Daoy (cell line): ENCODE results near the gene CYTL1. TPM values are rescaled to one million over a fixed set of nuclear protein-coding genes. Genes with fewer than 3 reads are reported as not detected.
A peak's percentile ranks its signal among the peaks of the same experiment; 100 is the strongest.
"Not testable (repeated sequence)": the region's sequence is repeated elsewhere in the genome, so short reads cannot be mapped to it uniquely, and the experiment has no call there.

Source experiments
- DNase-seq: peaks from one replicate; pipeline ENCODE4 v3.0.0-alpha.2; 2015; ENCODE audit warnings: low read depth
- total RNA-seq: library from RNA; depleted of rRNA; stranded (reverse); fragments of >200 nt; shearing (Covaris generic); gene quantifications from 2 replicates; pipeline ENCODE4 v1.2.3, GENCODE V29; 2014; rRNA removed

The CYTL1 gene
- total RNA-seq: 15.8 and 22.1 TPM in 2 replicates

- DNase-seq: peak; percentile 63
Observed at GRCh38 chr4:5019274-5019673, at the start of gene CYTL1. Gene CYTL1, minus strand, starts transcription at chr4:5019458. Its CDS starts 13 bp downstream, at chr4:5019445.

DNA sequence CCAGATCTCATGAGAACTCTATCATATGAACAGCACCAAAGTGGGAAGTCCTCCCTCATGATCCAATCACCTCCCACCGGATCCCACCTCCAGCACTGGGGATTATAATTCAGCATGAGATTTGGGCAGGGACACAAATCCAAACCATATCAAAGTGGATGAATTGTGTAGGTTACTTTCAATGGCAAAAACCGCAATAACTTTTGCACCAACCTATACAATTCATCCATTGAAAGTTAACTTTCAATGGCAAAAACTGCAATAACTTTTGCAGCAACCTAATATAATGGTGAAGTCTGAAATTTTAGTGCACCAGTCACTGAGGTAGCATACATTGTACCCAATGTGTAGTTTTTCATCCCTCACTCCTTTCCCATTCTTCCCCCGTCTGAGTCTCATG, 48.6 kb upstream of the CYTL1 start:
- no peak for DNase-seq

DNA sequence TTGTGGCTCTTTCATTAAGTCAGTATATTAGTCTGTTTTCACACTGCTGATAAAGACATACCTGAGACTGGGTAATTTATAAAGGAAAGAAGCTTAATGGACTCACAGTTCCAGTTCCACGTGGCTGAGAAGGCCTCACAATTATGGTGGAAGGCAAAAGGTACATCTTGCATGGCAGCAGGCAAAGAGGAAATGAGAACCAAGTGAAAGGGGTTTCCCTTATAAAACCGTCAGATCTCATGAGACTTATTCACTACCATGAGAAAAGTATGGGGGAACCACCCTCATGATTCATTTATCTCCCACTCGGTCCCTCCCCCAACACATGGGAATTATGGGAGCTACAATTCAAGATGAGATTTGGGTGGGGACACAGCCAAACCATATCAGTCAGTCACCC, 47.7 kb upstream of the CYTL1 start:
- not testable (repeated sequence) for DNase-seq

- no peak for DNase-seq
Observed at GRCh38 chr4:5066101-5066500, 46.8 kb upstream of the CYTL1 start.

DNA sequence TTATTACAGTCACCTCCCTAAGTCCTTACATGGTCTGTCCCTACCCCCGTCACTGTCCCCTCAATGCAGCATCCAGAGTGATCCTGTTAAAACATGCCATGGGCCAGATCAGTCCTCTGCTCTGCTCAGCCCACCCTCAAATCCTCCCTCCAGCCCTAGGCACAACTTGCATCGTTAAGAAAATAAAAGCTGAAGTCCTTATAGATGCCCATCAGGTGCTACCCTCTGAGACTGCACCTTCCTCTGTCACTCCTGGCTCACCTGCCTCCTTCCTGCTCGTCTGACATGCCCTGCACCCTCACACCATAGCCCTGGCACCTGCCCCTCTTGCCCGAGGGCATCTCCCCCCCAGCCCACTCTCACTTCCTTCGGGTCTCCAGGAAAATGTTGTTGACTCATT, 36.2 kb upstream of the CYTL1 start:
- DNase-seq: no peak

DNA sequence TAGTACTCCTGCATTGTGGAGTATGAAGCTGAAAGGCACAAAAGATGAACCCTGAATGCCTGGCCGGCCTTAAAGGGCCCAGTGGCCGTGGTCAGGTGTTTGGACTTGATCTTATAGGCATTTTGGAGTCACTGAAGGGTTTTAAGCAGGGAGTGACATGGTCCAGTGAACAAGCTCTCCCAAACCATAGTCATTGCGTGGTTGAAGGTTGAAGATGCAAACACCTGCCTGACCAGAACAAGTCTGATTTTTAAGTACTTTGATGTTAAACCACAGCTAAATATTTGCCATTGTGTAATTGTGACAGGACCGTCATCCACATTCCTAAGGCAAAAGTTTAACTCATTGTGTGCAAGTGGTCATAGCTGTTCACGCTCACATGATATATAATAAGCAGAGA, 35.3 kb upstream of the CYTL1 start:
- DNase-seq: no peak

DNA sequence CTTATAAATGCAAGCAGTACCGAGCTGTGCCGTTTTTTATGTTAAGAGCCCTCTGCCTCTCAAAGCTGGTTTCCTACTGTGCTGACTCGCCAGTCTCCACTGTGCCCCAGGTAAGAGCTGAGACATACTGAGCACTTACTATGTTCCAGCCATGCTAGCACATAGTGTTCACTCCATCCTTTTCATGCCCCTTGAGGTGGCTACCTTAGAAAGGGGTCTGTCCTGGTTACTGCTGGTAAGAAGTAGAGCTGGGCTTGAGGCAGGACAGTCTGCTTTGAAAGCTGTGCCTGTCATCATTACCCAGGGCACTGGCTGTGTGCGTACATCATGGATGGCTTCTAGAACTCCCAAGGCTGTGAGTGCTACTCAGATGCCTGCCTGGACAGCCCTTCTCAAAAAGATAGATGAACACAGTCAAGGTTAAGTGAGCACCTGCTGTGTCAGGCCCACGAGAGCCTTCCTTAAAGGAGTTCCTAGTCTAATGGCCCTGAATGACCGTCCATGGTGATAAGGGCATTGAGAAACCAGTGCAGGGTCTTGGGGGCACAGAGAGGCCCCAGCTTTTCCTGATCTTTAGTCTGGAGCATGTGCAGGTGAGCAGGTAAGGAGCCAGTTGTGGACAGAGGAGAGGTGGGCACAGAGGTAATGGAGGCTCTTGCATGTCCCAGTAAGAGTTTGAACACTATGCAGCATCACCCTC, 33.6 kb upstream of the CYTL1 start:
- DNase-seq: no peak

DNA sequence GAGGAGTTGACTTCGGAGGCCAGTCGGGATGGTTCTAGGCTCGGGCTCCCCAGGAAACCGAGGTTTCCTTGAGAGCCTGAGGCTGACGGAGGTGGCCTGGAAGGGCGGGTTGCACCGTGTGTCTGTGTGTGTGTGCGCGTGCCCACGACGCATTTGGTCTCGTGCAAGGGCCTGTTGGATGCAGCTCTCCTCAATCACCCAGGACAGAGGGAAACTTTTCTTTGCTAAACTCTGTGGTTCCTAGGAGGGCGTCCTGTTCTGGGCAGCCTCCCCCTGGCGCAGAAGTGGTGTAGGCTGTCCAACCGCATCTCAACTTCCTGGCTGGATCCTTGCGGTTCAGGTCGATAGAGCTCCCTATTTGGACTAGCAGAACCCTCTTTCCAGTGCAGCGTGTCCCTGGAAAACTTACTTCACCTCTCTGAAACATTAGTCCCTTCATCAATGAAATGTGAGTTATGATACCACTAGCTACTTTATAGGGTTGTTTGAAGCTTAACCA, 33.0 kb upstream of the CYTL1 start:
- DNase-seq: peak; percentile 60

DNA sequence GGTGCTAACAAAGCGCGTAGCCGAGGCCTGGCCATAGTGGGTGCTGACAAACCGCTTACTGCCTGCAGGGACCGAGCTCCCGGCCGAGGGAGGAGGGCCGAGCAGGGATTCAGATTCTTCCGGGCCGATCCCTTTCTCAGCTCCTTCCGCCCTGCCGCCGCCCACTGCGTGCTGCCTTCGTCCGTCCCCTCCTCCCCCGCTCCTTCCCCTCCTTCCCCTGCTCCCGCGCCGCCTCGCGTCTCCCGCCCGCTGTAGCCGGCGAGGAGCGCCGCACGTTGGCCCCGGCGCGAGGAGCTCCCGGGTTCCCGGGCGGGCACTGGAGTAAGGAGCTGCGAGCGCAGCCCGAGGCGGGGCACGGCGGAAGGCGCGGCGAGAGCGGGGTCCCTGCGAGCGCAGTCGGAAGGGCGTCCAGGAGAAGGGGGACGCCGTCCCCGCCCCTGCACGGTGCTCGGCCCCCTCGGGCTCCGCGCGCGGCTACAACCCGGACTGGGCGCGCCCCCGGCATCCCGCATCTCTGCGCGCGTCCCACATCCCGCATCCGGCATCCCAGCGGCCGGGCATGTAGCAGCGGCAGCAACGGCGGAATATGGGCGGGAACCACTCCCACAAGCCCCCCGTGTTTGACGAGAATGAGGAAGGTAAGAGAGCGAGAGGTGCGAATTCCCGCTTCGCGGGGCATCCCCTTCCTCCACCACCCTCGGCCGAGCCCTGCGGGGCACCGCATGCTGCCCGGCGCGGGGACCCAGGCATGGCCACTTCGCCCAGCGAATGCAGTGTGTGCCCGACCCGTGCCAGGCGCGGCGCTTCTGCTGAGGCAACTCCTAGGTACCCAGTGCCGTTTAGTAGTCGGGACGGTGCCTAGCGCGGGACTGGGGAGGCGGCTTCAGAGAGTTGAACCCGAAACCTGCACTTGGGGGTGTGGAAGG, 32.3 kb upstream of the CYTL1 start, which contains the start of gene STK32B:
STK32B (plus strand) TSS at position 203 of the 926 bp plus-strand sequence.
- DNase-seq: peak; percentile 92

- DNase-seq: peak; percentile 87
Observed at GRCh38 chr4:5050520-5051277, 31.4 kb upstream of the CYTL1 start.

GRCh38 chr4:5048721-5049120, 29.5 kb upstream of the CYTL1 start:
- DNase-seq: no peak

DNA sequence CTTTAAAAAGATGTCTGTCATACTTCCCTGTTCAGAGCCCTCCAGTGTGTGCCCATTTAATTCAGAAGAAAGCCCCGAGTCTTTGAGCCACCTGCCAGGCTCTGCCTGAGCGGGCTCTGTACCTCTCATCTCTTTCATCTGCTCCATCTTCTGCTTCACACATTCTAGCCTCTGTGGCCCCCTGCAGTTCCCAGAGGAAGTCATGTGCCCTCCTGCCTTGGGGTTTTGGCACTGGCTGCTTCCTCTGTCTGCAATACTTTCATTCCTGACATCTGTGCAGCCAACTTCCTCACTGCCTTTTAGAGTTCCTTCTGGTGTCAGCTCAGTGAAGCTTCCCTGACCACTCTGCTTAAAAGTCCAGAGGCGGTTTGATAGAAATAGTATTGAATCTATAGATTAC, 25.8 kb upstream of the CYTL1 start:
- peak; percentile 51 for DNase-seq

DNA sequence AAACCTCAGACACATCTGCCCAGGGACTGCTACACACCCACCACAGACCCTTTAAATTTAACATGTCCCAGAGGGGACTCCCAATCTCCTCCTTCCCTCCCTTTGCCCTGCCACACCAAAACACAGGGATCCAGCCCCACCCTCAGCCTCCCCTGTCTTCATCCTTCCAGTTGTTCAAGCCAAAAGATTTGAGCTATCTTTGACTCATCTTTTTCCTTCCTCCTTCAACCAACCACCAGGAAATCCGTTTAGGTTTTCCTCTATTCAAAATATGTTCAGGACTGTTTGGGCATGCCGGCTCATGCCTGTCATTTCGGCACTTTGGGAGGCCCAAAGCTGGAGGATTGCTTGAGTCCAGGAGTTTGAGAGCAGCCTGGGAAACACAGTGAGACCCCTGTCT, 25.1 kb upstream of the CYTL1 start:
- DNase-seq: no peak

- no peak for DNase-seq
Observed at GRCh38 chr4:5043579-5043978, 24.3 kb upstream of the CYTL1 start.

- DNase-seq: no peak
Observed at GRCh38 chr4:5041699-5042098, 22.4 kb upstream of the CYTL1 start.

DNA sequence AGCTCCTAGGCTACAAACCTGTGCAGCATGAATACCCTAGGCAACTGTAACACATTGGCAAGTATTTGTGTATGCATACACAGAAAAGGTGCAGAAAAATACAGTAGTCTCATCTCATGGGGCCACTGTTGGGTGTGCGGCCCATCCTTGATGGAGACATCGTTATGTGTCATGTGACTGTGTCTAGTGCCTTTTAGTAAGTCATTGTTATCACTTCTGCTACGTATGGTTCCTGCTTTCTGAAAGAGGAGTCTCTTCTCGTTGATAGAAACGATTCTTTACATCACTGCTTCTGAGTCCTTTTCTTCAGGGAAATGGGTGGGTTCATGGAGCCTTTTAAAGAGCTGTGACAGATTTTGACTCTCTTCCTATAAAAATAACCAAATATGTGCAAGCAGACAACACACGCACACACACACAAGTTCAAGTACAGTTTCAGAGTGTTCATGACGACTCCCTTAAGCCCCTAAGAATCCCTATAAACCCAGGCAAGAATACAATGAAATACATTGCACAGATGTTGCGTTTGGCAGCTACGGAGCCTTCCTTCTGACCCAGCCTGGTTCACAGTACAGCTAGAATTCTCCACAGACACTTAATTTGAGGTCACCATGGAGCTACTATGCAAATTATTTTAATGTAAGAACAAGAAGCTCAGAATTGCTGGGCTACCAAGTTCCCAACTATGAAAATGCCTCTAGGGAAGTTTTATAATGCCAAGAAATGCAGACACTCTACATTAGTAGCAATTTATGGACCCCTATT, 21.8 kb upstream of the CYTL1 start:
- DNase-seq: no peak

- no peak for DNase-seq
Observed at GRCh38 chr4:5039800-5040199, 20.5 kb upstream of the CYTL1 start.

- DNase-seq: peak; percentile 87
Observed at GRCh38 chr4:5037553-5038551, 18.6 kb upstream of the CYTL1 start.

DNA sequence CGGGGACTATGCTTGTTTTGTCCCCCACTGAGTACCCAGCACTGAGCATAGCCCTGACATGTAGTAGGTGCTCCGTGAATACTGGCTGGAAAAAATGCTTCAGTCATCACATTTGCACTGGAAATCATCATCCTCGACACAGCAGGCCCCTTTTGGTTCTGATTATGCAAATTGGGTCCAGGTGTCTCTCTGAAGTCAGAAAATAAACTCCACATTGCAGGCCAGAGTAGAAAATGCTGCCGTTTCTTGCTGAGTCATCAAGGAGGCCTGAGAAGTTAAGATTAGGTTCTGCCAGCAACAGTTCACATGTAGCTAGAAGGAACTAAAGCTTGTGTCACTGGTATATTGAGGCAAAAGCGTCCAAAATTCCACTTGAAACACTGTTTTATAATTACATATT, 17.0 kb upstream of the CYTL1 start:
- no peak for DNase-seq

GRCh38 chr4:5034206-5034605, 14.9 kb upstream of the CYTL1 start:
- DNase-seq: no peak
